Neural crest cell (in vitro differentiated cells): ENCODE measurements around the gene IL12B. TPM values are rescaled to one million over a fixed set of nuclear protein-coding genes. Genes with fewer than 3 reads are reported as not detected.
"Not testable (repeated sequence)": the region's sequence is repeated elsewhere in the genome, so short reads cannot be mapped to it uniquely, and the experiment has no call there.

Source experiments
- DNase-seq: peaks from one replicate; pipeline ENCODE4 v3.0.0; 2021; ENCODE audit warnings: low read depth, mixed read lengths, low spot score
- H3K27ac Mint-ChIP-seq: one replicate; pipeline ENCODE4 v1.8.0; 2021; ENCODE audit warnings: mild to moderate bottlenecking, mixed read lengths; ENCODE audit not compliant: unreplicated experiment
- H3K27me3 Mint-ChIP-seq: 2 replicates; pipeline ENCODE4 v1.8.0; 2021; ENCODE audit warnings: low read depth, mild to moderate bottlenecking, mixed read lengths
- H3K36me3 Mint-ChIP-seq: 2 replicates; pipeline ENCODE4 v1.8.0; 2021; ENCODE audit warnings: low read depth, mild to moderate bottlenecking, mixed read lengths
- H3K4me1 Mint-ChIP-seq: 2 replicates; pipeline ENCODE4 v1.8.0; 2021; ENCODE audit warnings: mixed read lengths
- H3K4me3 Mint-ChIP-seq: one replicate; pipeline ENCODE4 v1.8.0; 2021; ENCODE audit warnings: mild to moderate bottlenecking, mixed read lengths
- H3K9me3 Mint-ChIP-seq: 2 replicates; pipeline ENCODE4 v1.8.0; 2021; ENCODE audit warnings: mixed read lengths
- CTCF ChIP-seq: fragments of 200-600 bp; sonication (generic); conservative IDR thresholded peaks from 2 replicates; pipeline ENCODE4 v1.5.0; 2021; ENCODE audit warnings: antibody characterized with exemption, mild to moderate bottlenecking
- total RNA-seq: library from RNA; stranded (reverse); gene quantifications from 2 replicates; pipeline ENCODE4 v1.2.1, GENCODE V29; 2021

IL12B gene
- total RNA-seq, 1 donor from 2014 or later, result not detected

DNA sequence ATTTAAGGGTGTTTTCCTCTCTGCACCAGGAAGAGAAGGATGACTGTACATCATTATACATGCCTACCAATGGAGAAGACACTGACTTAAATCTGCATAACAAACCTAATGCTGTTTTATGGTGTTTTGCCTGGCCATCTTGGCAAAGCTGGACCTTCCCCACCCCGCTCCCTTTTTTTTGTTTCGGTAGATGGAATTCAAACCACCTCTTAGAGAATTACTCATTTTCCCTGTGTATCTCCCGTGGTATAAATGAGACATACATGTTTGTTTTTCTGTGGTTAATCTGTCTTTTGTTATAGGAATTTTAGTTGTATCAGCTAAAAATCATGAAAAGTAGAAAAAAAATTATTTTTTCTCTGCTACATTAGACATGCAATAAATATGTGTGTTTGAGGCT lies 28.8 kb downstream of the IL12B start:
- Mint-ChIP-seq H3K27ac (no peak overlapping the region), H3K36me3 (peaks cover 12% of the 10 kb centered on the region), H3K9me3 (peaks cover 13% of the 10 kb centered on the region), H3K4me1 (no peaks in the 10 kb centered on the region), H3K27me3 (peaks cover 32% of the 10 kb centered on the region), H3K4me3 (no peak overlapping the region)
- DNase-seq, result no peak
- no peak for TF ChIP-seq CTCF

- not testable (repeated sequence) for H3K27ac Mint-ChIP-seq, H3K27me3 Mint-ChIP-seq, DNase-seq, H3K4me3 Mint-ChIP-seq, H3K4me1 Mint-ChIP-seq
- peaks cover 11% of the 10 kb centered on the region for H3K9me3 Mint-ChIP-seq
- H3K36me3 Mint-ChIP-seq, result peaks cover 15% of the 10 kb centered on the region
Measured at GRCh38 chr5:159297300-159297699, 33.0 kb downstream of the IL12B start.

- H3K4me1 Mint-ChIP-seq, result no peaks in the 10 kb centered on the region
- no peak for TF ChIP-seq CTCF
- no peak overlapping the region for H3K4me3 Mint-ChIP-seq
- peaks cover 7% of the 10 kb centered on the region for H3K9me3 Mint-ChIP-seq
- no peak overlapping the region for H3K27ac Mint-ChIP-seq
- peaks cover 16% of the 10 kb centered on the region for H3K36me3 Mint-ChIP-seq
- DNase-seq, result no peak
- no peaks in the 10 kb centered on the region for H3K27me3 Mint-ChIP-seq
Measured at GRCh38 chr5:159294921-159295320, 35.4 kb downstream of the IL12B start.

DNA sequence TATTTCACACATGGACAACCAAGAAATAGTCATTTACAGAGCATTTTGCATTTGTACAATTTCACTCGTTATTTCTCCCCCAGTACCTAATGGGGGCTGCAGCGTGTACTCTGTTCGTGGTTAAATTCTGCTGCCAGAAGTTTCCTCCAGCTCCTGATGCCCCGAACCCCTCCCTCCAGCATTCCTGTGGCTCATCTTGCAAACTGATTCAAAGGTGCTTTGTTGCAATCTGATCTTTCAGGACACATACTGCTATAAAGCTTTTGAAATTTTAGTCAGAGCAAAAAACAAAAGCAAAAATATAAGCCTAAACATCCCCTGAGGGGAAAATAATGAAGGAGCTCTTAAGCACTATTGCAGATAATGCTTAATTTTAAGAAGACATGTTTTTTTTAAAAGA lies 39.5 kb downstream of the IL12B start:
- no peak for TF ChIP-seq CTCF
- no peak overlapping the region for H3K27ac Mint-ChIP-seq
- H3K36me3 Mint-ChIP-seq, result peaks cover 7% of the 10 kb centered on the region
- H3K4me3 Mint-ChIP-seq, result no peak overlapping the region
- peaks cover 3% of the 10 kb centered on the region for H3K9me3 Mint-ChIP-seq
- H3K27me3 Mint-ChIP-seq, result no peaks in the 10 kb centered on the region
- no peaks in the 10 kb centered on the region for H3K4me1 Mint-ChIP-seq
- no peak for DNase-seq

DNA sequence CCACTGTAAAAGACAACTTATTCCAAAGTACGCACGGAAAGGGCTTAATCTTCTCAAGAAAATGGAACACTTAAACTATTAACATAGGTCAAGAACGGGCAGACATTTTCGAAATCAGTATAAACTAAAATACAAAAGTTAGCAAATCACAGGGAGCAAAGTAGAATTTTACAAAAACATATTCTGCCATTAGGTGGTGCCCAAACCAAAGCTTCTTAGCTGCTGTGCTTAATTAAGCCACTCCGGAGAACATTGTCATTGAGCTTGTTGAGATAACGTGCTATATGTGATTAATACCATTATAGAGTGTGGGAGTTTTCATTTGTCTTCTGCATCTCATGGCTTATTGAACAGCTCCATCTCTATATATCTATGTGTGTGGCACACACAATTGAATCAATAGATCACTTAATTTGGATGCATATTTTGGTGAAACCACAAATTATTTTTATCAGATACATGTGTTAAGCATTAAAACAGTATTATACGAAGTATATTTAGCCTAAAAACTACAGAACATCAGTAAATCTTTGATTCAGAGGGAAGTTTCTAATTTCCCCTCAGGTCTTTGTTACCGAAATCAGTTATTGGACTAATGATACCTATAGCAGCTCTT lies 43.8 kb downstream of the IL12B start:
- Mint-ChIP-seq H3K27me3 (no peaks in the 10 kb centered on the region), H3K36me3 (peaks cover 7% of the 10 kb centered on the region), H3K27ac (no peak overlapping the region), H3K9me3 (peaks cover 3% of the 10 kb centered on the region), H3K4me1 (no peaks in the 10 kb centered on the region), H3K4me3 (no peak overlapping the region)
- TF ChIP-seq CTCF, result peak; percentile 66
- DNase-seq, result no peak

DNA sequence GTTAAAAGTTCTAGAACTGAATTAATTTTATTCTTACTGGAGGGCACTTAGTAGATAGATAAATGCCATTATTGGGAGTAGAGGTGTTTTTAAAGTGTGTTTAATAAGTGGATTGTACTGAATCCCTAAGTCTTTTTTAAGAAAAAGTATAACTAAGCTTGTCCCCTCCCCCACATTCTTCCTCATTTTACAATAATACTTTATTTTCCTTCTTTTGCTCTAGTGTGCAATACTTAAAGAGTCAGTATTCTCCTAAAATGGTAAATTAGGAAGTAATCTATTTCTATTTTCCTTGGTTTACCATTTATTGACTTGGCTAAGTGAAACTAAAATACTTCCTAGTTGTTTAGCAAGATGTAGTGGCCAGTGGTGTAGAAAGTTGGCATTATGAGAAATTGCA lies 55.6 kb downstream of the IL12B start:
- Mint-ChIP-seq H3K27ac (no peak overlapping the region), H3K4me3 (no peak overlapping the region), H3K9me3 (no peaks in the 10 kb centered on the region), H3K4me1 (no peaks in the 10 kb centered on the region), H3K27me3 (no peaks in the 10 kb centered on the region), H3K36me3 (peaks cover 5% of the 10 kb centered on the region)
- DNase-seq, result no peak
- no peak for TF ChIP-seq CTCF
